DOHH2 (cell line): ENCODE data around the gene RASGRP4.

Source experiments
- H3F3A ChIP-seq: fragments of 200-600 bp; sonication (generic), shearing (Covaris generic); 2 replicates; pipeline ENCODE4 v1.6.0; 2016; ENCODE audit warnings: antibody characterized with exemption, mild to moderate bottlenecking; ENCODE audit not compliant: control insufficient read depth, insufficient read depth
- H3K27ac ChIP-seq: fragments of 200-600 bp; sonication (generic); 2 replicates; pipeline ENCODE4 v1.5.1; 2014; ENCODE audit warnings: low read depth, mild to moderate bottlenecking, low read length, moderate library complexity
- H3K27me3 ChIP-seq: fragments of 200-600 bp; sonication (generic); 2 replicates; pipeline ENCODE4 v1.6.1; 2014; ENCODE audit warnings: mild to moderate bottlenecking, low read length, mixed read lengths; ENCODE audit not compliant: control insufficient read depth
- H3K36me3 ChIP-seq: fragments of 200-600 bp; sonication (generic); 2 replicates; pipeline ENCODE4 v1.6.1; 2014; ENCODE audit warnings: mild to moderate bottlenecking, low read length, moderate library complexity, mixed read lengths; ENCODE audit not compliant: control insufficient read depth
- H3K4me1 ChIP-seq: fragments of 200-600 bp; sonication (generic); 2 replicates; pipeline ENCODE4 v1.6.1; 2014; ENCODE audit warnings: mild to moderate bottlenecking, low read length, mixed read lengths; ENCODE audit not compliant: control insufficient read depth
- H3K4me2 ChIP-seq: fragments of 200-600 bp; sonication (generic); 2 replicates; pipeline ENCODE4 v1.6.0; 2014; ENCODE audit warnings: mild to moderate bottlenecking, low read length, moderate library complexity
- H3K4me3 ChIP-seq: fragments of 200-600 bp; sonication (generic); 2 replicates; pipeline ENCODE4 v1.5.1; 2014; ENCODE audit warnings: mild to moderate bottlenecking, low read length, mixed read lengths
- H3K79me2 ChIP-seq: fragments of 200-600 bp; sonication (generic); 2 replicates; pipeline ENCODE4 v1.6.1; 2014; ENCODE audit warnings: mild to moderate bottlenecking, low read length, mixed read lengths; ENCODE audit not compliant: control insufficient read depth
- H3K9me2 ChIP-seq: fragments of 200-600 bp; sonication (generic); replicated peaks from 2 replicates; pipeline ENCODE4 v1.6.1; 2014; ENCODE audit warnings: mild to moderate bottlenecking, low read length, mixed read lengths; ENCODE audit not compliant: control insufficient read depth
- H3K9me3 ChIP-seq: fragments of 200-600 bp; sonication (generic); 2 replicates; pipeline ENCODE4 v1.6.1; 2014; ENCODE audit warnings: antibody characterized with exemption, low read length, mixed read lengths; ENCODE audit not compliant: control insufficient read depth, insufficient read depth
- H4K20me1 ChIP-seq: fragments of 200-600 bp; sonication (generic); 2 replicates; pipeline ENCODE4 v1.6.0; 2014; ENCODE audit warnings: low read depth, mild to moderate bottlenecking, antibody characterized with exemption, low read length, moderate library complexity; ENCODE audit not compliant: control insufficient read depth, insufficient read depth
- CTCF ChIP-seq: fragments of 200-600 bp; sonication (generic); IDR thresholded peaks from one replicate; pipeline ENCODE4 v1.5.1; 2014; ENCODE audit warnings: antibody characterized with exemption, mild to moderate bottlenecking, low read depth, low read length; ENCODE audit not compliant: poor library complexity, severe bottlenecking
- EZH2phosphoT487 ChIP-seq: fragments of 200-600 bp; sonication (generic); IDR thresholded peaks from 2 replicates; pipeline ENCODE4 v1.6.1; 2017; ENCODE audit warnings: borderline replicate concordance, mild to moderate bottlenecking, antibody characterized with exemption, low read length, moderate library complexity, mixed read lengths

Gene RASGRP4

GRCh38 chr19:38437295-38437694 is 11.3 kb upstream of the RASGRP4 start:
- Histone ChIP-seq H3K27ac (no peak overlapping the region), H3K27me3 (no peaks in the 10 kb centered on the region), H3K9me2 (no peaks in the 10 kb centered on the region), H3K9me3 (no peaks in the 10 kb centered on the region), H4K20me1 (no peaks in the 10 kb centered on the region), H3K4me1 (0 out of 2 replicates have a peak, but pooled peaks cover 3% of the 10 kb centered on the region), H3K36me3 (no peaks in the 10 kb centered on the region), H3K4me3 (no peak overlapping the region), H3K4me2 (no peak overlapping the region), H3K79me2 (no peaks in the 10 kb centered on the region), H3F3A (no peaks in the 10 kb centered on the region)
- no peak for TF ChIP-seq EZH2phosphoT487
- TF ChIP-seq CTCF: no peak

- H3K4me2 ChIP-seq: no peak overlapping the region
- H3K36me3 ChIP-seq: no peaks in the 10 kb centered on the region
- no peaks in the 10 kb centered on the region for H3K79me2 ChIP-seq
- H3K4me1 ChIP-seq: 0 out of 2 replicates have a peak, but pooled peaks cover 3% of the 10 kb centered on the region
- no peak overlapping the region for H3K27ac ChIP-seq
- H3F3A ChIP-seq: no peaks in the 10 kb centered on the region
- 0 out of 2 replicates have a peak, but pooled peaks cover 1% of the 10 kb centered on the region for H3K27me3 ChIP-seq
- no peak overlapping the region for H3K4me3 ChIP-seq
- H4K20me1 ChIP-seq: no peaks in the 10 kb centered on the region
- TF ChIP-seq EZH2phosphoT487: no peak
- no peaks in the 10 kb centered on the region for H3K9me2 ChIP-seq
- H3K9me3 ChIP-seq: no peaks in the 10 kb centered on the region
Observed at GRCh38 chr19:38434549-38435051, 8.6 kb upstream of the RASGRP4 start.

- no peaks in the 10 kb centered on the region for H3K9me3 ChIP-seq
- TF ChIP-seq EZH2phosphoT487: no peak
- no peak for TF ChIP-seq CTCF
- H4K20me1 ChIP-seq: no peaks in the 10 kb centered on the region
- H3K27ac ChIP-seq: no peak within 1 kb of the TSS
- no peaks in the 10 kb centered on the region for H3F3A ChIP-seq
- no peaks in the 10 kb centered on the region for H3K79me2 ChIP-seq
- H3K27me3 ChIP-seq: 0 out of 2 replicates have a peak, but pooled peaks cover 4% of the 10 kb centered on the region
- H3K4me1 ChIP-seq: 0 out of 2 replicates have a peak, but pooled peaks cover 3% of the 10 kb centered on the region
- H3K9me2 ChIP-seq: no peaks in the 10 kb centered on the region
- no peak within 1 kb of the TSS for H3K4me3 ChIP-seq
- no peaks in the 10 kb centered on the region for H3K36me3 ChIP-seq
- H3K4me2 ChIP-seq: peak within 1 kb of the TSS; percentile 27; the same call in 1 of the 2 replicates
Observed at GRCh38 chr19:38433268-38433733, 7.3 kb upstream of the RASGRP4 start, which contains the start of gene RYR1. RYR1 (plus strand) TSS chr19:38433691; CDS start chr19:38433830, 139 bp downstream.

GRCh38 chr19:38430931-38431330 is 4.9 kb upstream of the RASGRP4 start:
- no peak overlapping the region for H3K4me2 ChIP-seq
- peaks cover 10% of the 10 kb centered on the region for H3K4me1 ChIP-seq
- no peak overlapping the region for H3K4me3 ChIP-seq
- no peaks in the 10 kb centered on the region for H3K36me3 ChIP-seq
- peaks cover 9% of the 10 kb centered on the region; the same call in 1 of the 2 replicates for H3K27me3 ChIP-seq
- no peaks in the 10 kb centered on the region for H3K9me2 ChIP-seq
- TF ChIP-seq CTCF (no peak), EZH2phosphoT487 (no peak)
- H3K79me2 ChIP-seq: no peaks in the 10 kb centered on the region
- no peaks in the 10 kb centered on the region; the same call in 1 of the 2 replicates for H3F3A ChIP-seq
- H3K27ac ChIP-seq: no peak overlapping the region
- H3K9me3 ChIP-seq: no peaks in the 10 kb centered on the region
- H4K20me1 ChIP-seq: no peaks in the 10 kb centered on the region
